NK-92 (cell line): ENCODE measurements around the gene FBXO9.
"Not testable (repeated sequence)": the region's sequence is repeated elsewhere in the genome, so short reads cannot be mapped to it uniquely, and the experiment has no call there.

ENCODE experiments used
- DNase-seq: peaks from one replicate; lab custom pipeline; 2025; ENCODE audit not compliant: unreplicated experiment; lab: John Stamatoyannopoulos, UW

The FBXO9 gene

DNA sequence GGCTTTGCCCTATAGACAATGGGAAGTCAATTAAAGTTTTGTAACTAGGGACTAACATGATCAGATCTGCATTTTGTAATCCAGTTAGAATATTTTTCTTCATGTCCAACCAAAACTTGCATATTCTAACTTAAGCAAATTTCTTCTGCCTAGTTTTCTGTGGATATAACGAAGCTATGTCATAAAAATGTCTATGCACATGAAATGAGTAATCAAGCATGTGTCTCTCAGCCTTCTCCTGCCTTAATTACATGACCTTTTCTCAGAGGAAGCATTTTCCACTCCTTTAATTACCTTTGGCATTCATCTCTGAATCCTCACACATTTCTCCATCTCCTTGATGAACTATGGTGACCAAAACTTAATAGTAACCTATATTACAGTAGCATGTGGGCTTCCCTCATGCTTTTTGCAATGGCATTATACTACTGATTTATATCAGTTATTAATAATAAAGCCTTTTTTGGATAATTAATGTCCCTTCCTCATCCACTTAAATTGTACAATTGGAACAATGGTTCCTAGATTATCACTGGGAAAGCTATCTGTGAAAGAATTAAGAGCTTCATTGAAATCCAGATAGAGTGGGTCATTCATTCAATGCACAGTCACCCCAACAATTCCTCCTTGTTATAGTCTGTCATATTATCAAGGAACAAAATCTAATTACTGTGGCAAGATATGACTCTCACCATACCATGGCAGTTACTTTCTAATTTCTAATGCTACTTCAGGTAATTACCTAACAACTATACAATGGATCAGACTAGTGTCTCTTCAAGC, 19.1 kb upstream of the FBXO9 start:
- no peak for DNase-seq

DNA sequence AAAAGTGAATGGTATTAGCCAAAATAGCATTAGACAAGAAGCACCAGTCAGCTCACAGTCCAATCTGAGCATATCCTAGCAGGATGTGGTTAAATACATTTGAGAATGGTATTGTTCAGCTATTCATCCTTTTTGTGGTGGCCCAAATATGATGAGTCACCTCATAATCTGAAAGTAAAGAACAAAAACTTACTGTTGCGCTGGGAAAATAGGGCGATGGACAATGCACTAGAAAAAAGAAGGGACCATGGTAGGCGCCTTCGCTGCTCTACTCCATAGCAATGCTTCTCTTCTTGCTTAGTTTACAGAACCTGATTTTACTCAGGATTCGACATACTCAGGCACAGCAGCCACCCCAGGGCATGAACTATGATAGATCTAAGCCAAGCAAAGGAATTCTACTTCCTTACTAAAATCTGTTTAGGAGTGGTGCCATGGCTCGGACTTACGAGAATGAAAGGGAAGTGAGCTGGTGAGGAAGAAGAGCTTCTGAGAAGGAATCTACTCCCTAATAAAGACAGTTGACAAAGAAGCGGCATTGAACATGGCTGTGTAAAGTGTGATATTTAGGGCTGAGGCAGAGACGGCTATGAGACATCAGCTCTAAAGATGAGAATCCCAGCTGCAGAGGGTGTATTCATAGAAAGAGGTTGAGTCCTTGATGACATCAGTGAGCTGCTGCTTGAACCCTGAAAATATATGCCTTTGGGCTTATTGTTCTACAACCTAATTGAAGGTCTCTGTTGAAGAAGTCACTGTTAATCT, 16.6 kb upstream of the FBXO9 start:
- no peak for DNase-seq

DNA sequence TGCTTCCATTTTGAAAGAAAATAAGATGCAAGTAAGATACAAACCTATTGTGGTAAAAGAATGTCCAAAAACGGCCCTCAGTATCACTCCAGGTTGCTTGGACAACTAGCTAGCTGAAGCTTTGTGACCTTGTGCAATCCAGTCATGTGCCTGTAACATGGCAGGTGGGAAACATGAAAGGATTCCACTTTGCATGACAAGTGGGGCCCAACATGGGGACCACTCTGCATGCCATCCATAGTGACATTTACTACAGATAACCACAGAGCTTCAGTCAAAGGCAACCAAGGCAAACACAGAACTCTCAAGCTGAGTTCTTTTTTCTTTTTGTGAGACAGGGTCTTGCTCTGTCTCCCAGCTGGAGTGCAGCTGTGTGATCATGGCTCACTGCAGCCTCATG, 15.8 kb upstream of the FBXO9 start:
- DNase-seq = no peak

DNA sequence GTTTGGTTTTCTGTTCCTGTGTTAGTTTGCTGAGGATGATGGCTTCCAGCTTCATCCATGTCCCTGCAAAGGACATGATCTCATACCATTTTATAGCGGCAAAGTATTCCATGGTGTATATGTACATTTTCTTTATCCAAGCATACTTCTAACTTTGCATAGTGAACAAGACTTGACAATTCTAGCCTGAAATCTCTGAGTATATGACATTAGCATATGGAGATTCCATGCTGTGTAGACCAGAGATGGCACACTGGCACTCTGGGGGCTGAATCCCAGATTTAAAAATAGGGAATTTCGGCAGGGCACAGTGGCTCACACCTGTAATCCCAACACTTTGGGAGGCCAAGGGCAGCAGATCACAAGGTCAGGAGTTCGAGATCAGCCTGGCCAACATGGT, 13.1 kb upstream of the FBXO9 start:
- DNase-seq = not testable (repeated sequence)

DNA sequence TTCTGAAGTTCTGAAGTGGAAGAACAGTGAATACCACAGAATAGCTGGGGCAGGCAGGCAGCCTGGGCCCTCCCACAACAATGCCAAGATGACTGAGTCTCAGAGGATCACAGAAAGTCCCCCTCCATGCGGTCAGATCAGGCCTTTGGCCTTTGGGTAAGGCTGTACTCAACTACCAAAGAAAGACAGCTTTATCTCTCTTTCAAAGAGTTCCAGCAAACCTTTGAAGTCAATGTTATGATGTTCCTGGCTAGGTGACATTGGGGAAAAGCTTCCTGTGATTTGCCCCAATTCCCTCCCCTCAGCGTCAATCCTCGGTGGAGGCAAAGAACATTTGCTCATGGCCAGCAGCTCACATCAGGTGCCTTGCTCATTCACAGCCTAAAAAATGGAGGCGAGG, 10.7 kb upstream of the FBXO9 start:
- DNase-seq = no peak

DNA sequence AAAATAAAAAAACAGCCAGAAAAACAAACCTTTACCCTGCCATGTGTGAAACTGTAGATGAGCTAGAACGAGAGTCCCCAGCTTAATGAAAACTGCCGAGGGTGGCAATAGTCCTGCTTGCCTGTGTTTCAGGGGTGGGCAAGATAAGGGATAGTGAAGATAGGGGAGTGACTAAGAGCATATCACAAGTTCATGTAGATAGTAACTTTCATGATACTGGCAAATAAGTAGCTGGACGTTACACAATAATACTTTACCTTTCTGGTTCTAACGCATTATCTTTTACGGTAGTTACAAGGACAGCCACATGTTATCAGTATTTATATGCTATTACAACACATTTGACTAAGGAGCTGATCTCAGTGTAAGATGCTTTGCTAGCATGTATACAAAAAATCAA, 9.3 kb upstream of the FBXO9 start:
- no peak for DNase-seq

DNA sequence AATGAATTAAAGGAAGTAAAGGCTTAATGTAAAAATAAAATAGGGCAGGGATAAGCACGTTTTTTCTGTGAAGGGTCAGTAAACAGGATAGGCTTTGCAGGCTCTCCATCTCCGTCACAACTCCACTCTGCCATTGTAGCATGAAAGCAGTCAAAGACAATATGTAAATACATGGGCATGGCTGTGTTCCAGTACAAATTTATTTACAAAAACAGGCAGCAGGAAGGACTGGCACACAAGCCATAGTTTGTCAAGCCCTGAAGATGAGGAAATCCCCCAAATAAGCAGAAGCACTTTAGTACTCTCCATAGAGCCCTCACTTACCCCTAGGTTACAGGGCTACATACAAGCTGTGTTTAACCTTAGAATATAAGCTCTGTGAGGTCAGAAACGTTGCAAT, 8.9 kb upstream of the FBXO9 start:
- no peak for DNase-seq

DNA sequence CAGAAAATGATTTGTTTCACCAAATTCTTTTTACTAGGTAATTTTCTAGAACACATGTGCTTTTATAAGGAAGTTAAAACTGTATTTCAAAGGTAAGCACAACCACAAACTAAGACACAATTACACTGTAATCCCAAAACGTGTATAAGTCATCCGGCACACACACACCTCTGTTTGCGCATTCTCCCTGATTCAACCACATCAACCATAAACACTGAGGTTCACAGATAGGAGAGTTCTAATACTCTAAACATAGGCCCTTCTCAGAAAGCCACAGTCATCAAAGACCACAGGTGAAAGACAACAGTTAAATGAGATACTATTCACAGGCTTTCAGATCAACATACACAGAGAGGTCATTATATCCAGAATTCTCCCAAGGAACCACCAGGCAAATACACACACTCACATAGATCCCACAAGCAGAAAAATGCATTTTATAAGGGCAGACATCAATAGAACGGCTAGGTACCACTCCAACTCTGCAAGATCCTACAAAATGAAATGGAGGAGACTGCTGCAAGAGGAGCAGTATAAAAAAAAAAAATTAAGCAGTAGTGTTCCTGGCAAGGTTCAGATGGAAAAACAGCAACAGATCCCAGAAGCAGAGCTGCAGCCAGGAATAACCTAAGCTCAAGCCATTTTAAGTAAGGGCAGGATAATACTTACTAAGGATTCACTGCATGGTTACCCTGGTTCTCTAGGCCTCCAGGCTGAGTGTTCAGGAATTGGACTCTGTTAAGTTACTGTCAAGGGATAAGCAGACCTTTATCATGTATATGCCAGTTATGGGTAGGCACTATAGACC, 6.6 kb upstream of the FBXO9 start:
- no peak for DNase-seq

DNA sequence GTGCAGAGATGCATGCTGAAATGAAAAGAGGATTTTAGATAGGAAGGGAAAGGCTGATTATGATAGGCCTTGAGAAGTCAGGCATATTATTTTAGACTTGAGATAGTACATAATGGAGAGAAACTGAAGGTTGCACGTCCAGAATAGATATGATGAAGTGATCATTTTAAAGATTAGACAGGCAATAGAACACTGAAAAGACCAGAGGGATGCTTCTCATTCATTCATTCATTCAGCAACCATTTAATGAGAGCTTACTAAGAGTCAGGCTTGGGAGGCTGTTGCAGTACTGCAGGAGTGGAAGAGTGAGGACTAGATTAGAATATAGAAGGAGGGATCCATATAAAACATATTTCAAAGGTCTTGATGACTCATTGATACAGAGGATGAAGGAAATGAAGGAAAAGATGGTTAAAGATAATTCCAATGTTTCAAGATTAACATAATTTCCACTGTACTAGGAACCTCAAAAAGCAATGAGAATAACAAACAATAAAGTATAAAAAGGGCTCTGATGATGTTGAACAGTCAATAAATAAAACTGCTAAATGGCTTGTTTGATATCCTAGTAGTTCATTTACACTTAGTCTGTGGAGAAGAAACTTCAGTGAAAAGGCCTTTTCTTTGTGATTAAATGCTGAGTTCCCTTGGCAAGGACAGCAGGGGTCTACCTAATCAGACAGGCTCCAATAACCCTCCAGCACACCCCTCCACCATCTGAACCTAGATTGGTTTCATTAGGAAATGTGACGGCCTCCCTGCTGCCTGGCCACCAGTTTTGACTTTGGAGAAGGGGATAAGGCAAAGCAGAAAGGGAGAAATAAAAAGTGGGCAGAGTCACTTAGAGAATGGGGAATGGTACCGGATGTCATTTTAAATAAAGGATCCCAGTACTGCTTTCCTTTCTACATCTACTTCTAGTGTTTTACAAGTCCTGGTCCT, 5.3 kb upstream of the FBXO9 start:
- DNase-seq = no peak

DNA sequence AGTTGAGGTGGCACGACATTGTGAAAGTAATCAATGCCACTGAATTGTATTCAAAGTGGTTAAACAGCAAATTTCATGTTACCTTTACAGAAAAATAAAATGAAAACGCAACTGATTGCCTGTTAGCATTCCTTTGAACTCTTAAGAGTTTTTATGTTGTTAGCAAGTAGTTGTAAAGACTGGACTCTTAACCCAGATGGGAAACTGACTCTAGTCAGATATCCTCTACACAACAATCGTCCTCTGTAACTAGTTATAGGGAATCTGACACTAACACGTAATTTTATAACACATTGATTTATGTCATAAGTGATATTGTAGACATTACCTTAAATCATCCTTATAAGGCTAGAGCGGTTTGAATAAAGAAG, 3.0 kb upstream of the FBXO9 start:
- DNase-seq = no peak

DNA sequence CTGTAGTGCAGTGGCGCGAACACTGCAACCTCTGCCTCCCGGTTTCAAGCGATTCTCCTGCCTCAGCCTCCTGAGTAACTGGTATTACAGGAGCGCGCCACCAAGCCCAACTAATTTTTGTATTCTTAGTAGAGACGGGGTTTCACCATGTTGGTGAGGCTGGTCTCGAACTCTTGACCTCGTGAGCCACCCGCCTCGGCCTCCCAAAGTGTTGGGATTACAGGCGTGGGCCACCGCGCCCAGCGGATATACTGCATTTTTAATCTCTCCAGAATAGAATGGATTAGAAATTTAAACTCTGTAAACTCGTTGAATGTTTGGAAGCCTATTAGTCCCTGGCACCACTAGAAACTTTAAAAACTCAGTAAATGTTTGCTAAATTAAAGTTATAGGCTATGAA, 949 bp upstream of the FBXO9 start:
- DNase-seq = not testable (repeated sequence)

DNA sequence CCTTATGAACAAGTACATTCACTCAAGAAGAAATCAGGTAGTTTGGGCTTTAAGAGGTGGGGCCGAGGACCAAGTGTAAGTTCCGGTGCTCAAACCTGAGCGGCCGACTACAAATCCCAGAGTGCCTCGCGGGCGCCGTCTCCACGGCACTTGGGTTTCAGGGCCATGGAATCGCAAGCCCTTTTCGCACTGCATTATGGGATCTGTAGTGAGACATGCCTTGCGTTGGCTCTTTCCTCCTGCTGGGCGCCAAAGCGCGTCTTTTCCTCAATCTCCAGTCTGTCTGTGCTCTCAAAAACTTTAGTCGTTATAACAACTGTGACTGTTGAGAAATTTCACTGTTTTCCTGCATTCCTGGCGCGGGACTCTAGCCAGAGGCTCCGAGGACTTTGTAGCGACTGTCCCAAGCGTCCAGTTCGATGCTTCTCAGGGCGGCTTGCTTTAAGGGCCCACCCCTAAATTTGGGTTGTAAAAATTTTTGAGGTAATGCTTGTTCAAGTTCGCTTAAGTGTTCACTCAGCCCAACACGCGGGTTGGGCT, 408 bp upstream of the FBXO9 start:
- DNase-seq = peak; percentile 65

DNA sequence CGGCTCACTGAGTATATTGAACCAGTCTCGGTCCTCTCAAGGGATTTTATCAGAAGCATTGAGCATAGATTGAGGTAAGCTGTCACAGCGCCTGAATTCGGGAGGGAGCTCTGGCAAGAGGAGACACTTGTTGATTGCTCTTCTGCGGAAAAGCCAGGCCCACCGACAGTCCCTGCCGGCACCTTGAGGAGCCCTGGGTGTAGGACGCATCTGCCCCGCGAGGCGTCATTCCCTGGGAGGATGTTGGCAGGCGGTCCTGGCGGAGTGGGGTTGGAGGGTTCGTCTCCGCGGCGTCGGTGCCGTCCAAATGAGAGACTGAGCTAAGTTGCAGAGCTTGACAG, 843 bp downstream of the FBXO9 start:
- DNase-seq = no peak

DNA sequence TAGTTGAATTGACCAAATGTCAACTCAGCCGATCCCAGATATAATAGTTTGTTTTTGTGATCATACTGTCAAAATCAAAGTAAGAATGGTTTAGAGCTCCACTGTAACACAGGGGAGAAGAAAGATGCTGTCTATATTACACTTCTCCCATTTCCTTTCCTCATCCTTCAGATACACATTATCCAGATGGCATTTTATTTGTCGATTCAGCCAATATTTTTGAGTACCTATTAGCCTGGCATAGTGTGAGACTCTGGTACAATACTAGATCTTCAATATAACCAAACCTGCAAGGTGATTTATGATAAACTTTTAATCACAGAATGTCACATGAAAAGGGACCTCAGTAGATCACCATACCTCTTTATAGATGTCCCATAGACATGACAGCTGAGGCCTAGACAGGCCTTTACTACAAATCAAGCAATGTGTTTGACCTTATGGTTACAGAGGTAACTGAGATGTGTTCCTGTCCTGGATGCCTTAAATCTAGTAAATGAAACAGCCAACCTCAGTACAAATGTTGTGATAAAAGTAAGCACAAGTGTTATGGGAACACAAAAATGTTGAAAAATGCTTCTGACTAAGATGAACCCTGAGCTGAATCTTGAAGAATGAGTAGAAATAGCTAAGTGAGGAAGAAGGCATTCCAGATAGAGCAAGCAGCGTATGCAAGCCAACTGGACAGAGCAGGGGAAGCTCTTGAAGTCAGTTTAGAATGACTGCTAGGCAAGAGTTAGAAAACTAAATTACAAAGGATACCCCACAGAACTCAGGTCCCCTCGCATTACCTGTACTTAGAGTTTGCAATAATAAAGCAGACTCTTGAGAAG, 1.9 kb downstream of the FBXO9 start:
- no peak for DNase-seq

DNA sequence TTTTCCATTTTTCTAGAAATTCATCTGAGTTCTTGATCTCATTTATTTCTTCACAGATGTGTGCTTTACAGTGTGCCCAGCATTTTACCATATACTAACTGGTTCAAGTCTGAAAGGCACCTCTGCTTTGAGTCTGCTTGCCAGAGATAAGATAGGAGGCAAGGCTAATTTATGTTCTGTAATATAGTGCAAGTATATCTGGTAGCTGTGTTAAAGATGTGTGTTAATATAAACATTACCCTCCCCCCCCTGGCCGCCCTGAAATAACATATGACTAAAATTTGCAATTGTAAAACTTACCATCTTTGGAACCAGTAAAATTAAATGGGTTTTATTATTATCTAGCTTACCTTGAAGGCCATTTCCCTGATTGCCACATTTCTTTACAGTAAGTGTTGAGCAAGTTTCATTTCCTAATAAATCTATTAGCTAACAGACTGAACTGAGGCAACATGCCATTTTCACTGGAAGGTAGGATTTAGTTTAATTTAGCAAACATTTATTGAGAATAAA, 2.7 kb downstream of the FBXO9 start:
- no peak for DNase-seq

DNA sequence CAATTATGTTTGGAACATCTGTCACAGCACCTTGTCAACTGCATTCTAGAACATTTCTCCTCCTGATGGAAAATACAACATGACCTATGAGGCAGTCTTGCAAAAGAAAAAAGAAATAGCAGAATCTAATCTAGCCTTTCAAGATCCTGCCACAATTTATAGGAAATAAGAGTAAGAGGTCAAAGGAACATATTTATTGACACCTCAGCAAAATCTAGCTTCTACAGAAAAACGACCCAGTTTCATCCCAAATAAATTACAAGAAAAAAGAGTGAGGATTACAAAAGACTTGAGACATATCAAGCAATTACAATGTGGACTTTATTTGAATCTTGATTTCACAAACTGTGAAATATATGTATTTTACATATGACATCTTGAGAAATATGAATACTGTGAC, 4.2 kb downstream of the FBXO9 start:
- DNase-seq = no peak

DNA sequence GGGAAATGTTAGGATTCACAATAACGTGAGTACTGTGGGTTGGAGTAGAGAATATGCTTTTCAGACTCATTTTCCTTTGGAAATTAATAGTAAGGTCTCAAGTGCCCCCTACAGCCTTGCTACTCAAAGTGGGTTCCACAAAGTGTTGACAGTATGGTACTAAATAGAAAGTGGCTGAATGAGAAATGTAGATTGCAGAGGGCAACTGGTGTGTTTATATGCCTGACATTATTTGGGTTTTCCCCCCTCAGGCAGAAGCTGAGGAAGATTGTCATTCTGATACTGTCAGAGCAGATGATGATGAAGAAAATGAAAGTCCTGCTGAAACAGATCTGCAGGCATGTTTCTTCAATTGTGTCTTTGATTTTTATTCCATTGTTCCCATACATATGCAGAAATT, 5.6 kb downstream of the FBXO9 start:
- DNase-seq = no peak

DNA sequence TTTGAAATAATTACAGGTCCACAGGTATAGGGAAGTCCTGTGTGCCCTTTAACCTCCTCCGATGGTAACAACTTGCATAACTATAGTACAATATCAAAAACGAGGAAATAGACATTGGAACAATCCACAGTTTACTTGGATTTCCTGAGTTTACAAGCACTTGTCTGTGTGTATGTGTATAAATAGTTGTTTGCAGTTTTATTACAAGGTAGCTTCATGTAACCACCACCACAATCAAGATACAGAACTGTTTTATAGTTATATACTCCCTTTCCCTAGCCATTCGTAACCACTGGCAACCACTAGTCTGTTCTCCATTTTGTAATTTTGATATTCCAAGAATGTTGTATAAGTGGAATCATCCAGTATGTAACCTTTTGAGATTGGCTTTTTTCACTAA, 9.1 kb downstream of the FBXO9 start:
- DNase-seq = no peak

DNA sequence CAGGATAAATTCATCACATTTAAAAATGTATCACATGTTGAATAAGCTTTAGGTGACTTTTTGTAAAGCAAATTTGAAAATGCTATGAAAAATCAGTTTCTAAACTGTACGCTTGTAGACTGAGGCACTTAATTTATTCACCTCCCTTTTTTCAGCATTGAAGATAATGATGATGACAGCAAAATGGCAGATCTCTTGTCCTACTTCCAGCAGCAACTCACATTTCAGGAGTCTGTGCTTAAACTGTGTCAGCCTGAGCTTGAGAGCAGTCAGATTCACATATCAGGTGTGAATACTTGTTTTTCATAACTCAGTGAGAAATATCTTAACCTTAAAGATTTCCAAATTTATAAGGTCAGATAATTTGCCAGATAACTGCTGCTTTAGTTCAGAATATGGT, 15.6 kb downstream of the FBXO9 start:
- no peak for DNase-seq

DNA sequence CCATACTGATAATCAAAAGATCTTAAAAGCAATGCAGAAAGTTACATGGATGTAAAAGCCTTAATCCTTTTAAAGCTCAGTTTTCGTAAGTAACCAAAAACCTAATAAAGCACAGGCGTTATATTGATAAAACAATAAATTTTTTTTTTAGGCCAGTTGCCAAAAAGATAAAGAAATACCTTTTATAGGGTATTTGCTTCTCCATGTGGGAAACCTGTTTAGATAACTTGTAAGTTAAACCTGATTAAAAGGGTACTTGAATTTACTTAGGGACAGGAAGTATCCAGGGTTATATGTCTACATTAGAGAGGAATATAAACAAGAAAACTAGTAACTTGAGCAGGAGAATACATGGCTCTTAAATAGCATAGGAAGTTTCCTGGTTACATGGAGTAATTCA, 21.1 kb downstream of the FBXO9 start:
- DNase-seq = no peak
